ENCODE measurements around the gene PARP3. TPM values are rescaled to one million over a fixed set of nuclear protein-coding genes. Genes with fewer than 3 reads are reported as not detected.

Gene PARP3
- total and polyA plus RNA-seq, 9 of the 15 experiments (the other 6 are each of a cell fraction or from before 2014, with no cell fraction given), result 0.46 to 6.6 (median 4.5) TPM

GRCh38 chr3:51982838-51983577 is 40.8 kb downstream of the PARP3 start, which contains the start of gene ACY1 (continued):
- TF ChIP-seq ZNF449 (CRISPR knock-in tag; IDR thresholded peaks at IDR 0.05) (no peak), HEY1 (CRISPR knock-in tag; IDR thresholded peaks at IDR 0.05; ENCODE audit: borderline replicate concordance) (no peak), ZBTB49 (CRISPR knock-in tag; IDR thresholded peaks at IDR 0.05; ENCODE audit: borderline replicate concordance) (no peak), ZNF740 (CRISPR knock-in tag; IDR thresholded peaks at IDR 0.05) (no peak), ZNF740 (tag; IDR thresholded peaks at IDR 0.05) (no peak), HDAC6 (IDR thresholded peaks at IDR 0.05; ENCODE audit: low read depth, low read length) (no peak), ZNF12 (CRISPR knock-in tag; IDR thresholded peaks at IDR 0.05) (no peak), ZNF408 (CRISPR knock-in tag; IDR thresholded peaks at IDR 0.05; ENCODE audit: low read depth) (no peak), SIN3B (IDR thresholded peaks at IDR 0.05; ENCODE audit: low read depth) (no peak; the same call in 1 of the 2 replicates), HIVEP1 (CRISPR knock-in tag; IDR thresholded peaks at IDR 0.05) (no peak), ZNF699 (CRISPR knock-in tag; IDR thresholded peaks at IDR 0.05; ENCODE audit: insufficient replicate concordance) (no peak), GTF2F1 (IDR thresholded peaks at IDR 0.05; ENCODE audit: low read depth, low read length) (0 out of 2 replicates have a peak, but pooled peaks have one; percentile 26), ZNF282 (CRISPR knock-in tag; IDR thresholded peaks at IDR 0.05) (no peak), MTA2 (IDR thresholded peaks at IDR 0.05; ENCODE audit: low read depth) (no peak), IRF1 (CRISPR knock-in tag; IDR thresholded peaks at IDR 0.05; ENCODE audit: borderline replicate concordance) (no peak), ZNF280B (CRISPR knock-in tag; IDR thresholded peaks at IDR 0.05) (no peak), FOXA3 (CRISPR knock-in tag; conservative IDR thresholded peaks at IDR 0.05 in 1 of 2, IDR thresholded peaks at IDR 0.05 in 1 of 2) (peak in 1 of 2 experiments; percentile 54; a peak in 1 of 4 replicates), ZNF146 (CRISPR knock-in tag; IDR thresholded peaks at IDR 0.05; ENCODE audit: unreplicated experiment) (no peak), XRCC3 (IDR thresholded peaks at IDR 0.05) (no peak), CTBP1 (IDR thresholded peaks at IDR 0.05; ENCODE audit: borderline replicate concordance) (peak; percentile 65), BRF1 (IDR thresholded peaks at IDR 0.05; ENCODE audit: borderline replicate concordance, extremely low read depth, insufficient read length) (no peak)
